Loucy (cell line): ENCODE measurements around the gene ZNRF2.
"Not testable (repeated sequence)": the region's sequence is repeated elsewhere in the genome, so short reads cannot be mapped to it uniquely, and the experiment has no call there.

ENCODE experiments used
- H2AFZ ChIP-seq: fragments of 200-600 bp; sonication (generic); 2 replicates; pipeline ENCODE4 v1.6.0; 2016; ENCODE audit warnings: antibody characterized with exemption, mild to moderate bottlenecking, low read length, moderate library complexity
- H3F3A ChIP-seq: fragments of 200-600 bp; 2 replicates; pipeline ENCODE4 v1.6.0; 2016; ENCODE audit warnings: antibody characterized with exemption, low read depth, mild to moderate bottlenecking
- H3K27me3 ChIP-seq: fragments of 200-600 bp; sonication (generic); 2 replicates; pipeline ENCODE4 v1.6.1; 2014; ENCODE audit warnings: low read length, mild to moderate bottlenecking; ENCODE audit not compliant: insufficient read depth, poor library complexity, severe bottlenecking
- H3K36me3 ChIP-seq: fragments of 200-600 bp; sonication (generic); 2 replicates; pipeline ENCODE4 v1.6.1; 2016; ENCODE audit warnings: low read length; ENCODE audit not compliant: insufficient read depth
- H3K4me1 ChIP-seq: fragments of 200-600 bp; sonication (generic); 2 replicates; pipeline ENCODE4 v1.5.1; 2014; ENCODE audit warnings: low read length, mild to moderate bottlenecking; ENCODE audit not compliant: insufficient read depth, poor library complexity, severe bottlenecking
- H3K4me2 ChIP-seq: fragments of 200-600 bp; sonication (generic); 2 replicates; pipeline ENCODE4 v1.6.0; 2014; ENCODE audit warnings: antibody characterized with exemption, low read length, low read depth, mild to moderate bottlenecking; ENCODE audit not compliant: poor library complexity, severe bottlenecking
- H3K4me3 ChIP-seq: fragments of 200-600 bp; sonication (generic); 2 replicates; pipeline ENCODE4 v1.5.1; 2014; ENCODE audit warnings: low read length, mild to moderate bottlenecking, mixed read lengths; ENCODE audit not compliant: poor library complexity, severe bottlenecking
- H3K79me2 ChIP-seq: fragments of 200-600 bp; sonication (generic); 2 replicates; pipeline ENCODE4 v1.6.1; 2014; ENCODE audit warnings: low read length; ENCODE audit not compliant: insufficient read depth
- H3K9ac ChIP-seq: fragments of 200-600 bp; sonication (generic); 2 replicates; pipeline ENCODE4 v1.6.0; 2014; ENCODE audit warnings: mild to moderate bottlenecking, low read depth, low read length, moderate library complexity; ENCODE audit not compliant: poor library complexity, severe bottlenecking
- H3K9me2 ChIP-seq: fragments of 200-600 bp; sonication (generic); replicated peaks from 2 replicates; pipeline ENCODE4 v1.6.1; 2016; ENCODE audit warnings: low read depth, low read length, mixed read lengths
- H3K9me3 ChIP-seq: fragments of 200-600 bp; sonication (generic); 2 replicates; pipeline ENCODE4 v1.6.1; 2014; ENCODE audit warnings: mild to moderate bottlenecking, antibody characterized with exemption, low read length, low read depth; ENCODE audit not compliant: insufficient read depth
- H4K20me1 ChIP-seq: fragments of 200-600 bp; sonication (generic); 2 replicates; pipeline ENCODE4 v1.6.0; 2014; ENCODE audit warnings: antibody characterized with exemption, low read length, mild to moderate bottlenecking; ENCODE audit not compliant: insufficient read depth, poor library complexity, severe bottlenecking
- CTCF ChIP-seq: fragments of 200-600 bp; sonication (generic); conservative IDR thresholded peaks from 2 replicates; pipeline ENCODE4 v1.5.1; 2014; ENCODE audit warnings: mild to moderate bottlenecking, antibody characterized with exemption, low read length
- EZH2phosphoT487 ChIP-seq: fragments of 200-600 bp; IDR thresholded peaks from 2 replicates; pipeline ENCODE4 v1.6.1; 2018; ENCODE audit warnings: antibody characterized with exemption, mild to moderate bottlenecking, moderate library complexity, borderline replicate concordance

The ZNRF2 gene

GRCh38 chr7:30296304-30296703, 11.9 kb downstream of the ZNRF2 start:
- not testable (repeated sequence) for H3K4me3 ChIP-seq, H3F3A ChIP-seq, H3K9me3 ChIP-seq, H3K9me2 ChIP-seq, H3K9ac ChIP-seq, H3K4me1 ChIP-seq, H2AFZ ChIP-seq, H3K36me3 ChIP-seq, H3K27me3 ChIP-seq
- Histone ChIP-seq H4K20me1 (peaks cover 54% of the 10 kb centered on the region), H3K4me2 (peak overlapping the region; percentile 37), H3K79me2 (peaks cover 99% of the 10 kb centered on the region)

GRCh38 chr7:30297499-30297898, 13.1 kb downstream of the ZNRF2 start:
- H4K20me1 ChIP-seq, result peaks cover 64% of the 10 kb centered on the region
- H3K4me2 ChIP-seq, H3K9ac ChIP-seq, H3F3A ChIP-seq, H2AFZ ChIP-seq, H3K4me3 ChIP-seq, H3K9me2 ChIP-seq, H3K27me3 ChIP-seq, H3K36me3 ChIP-seq, H3K4me1 ChIP-seq, H3K9me3 ChIP-seq: not testable (repeated sequence)
- peaks cover 99% of the 10 kb centered on the region for H3K79me2 ChIP-seq

GRCh38 chr7:30298409-30298808, 14.0 kb downstream of the ZNRF2 start:
- not testable (repeated sequence) for H3K9me3 ChIP-seq, H3K27me3 ChIP-seq, H2AFZ ChIP-seq, H3K4me3 ChIP-seq, H3K9me2 ChIP-seq, H3K4me2 ChIP-seq, H3K9ac ChIP-seq, H3F3A ChIP-seq, H3K36me3 ChIP-seq, H3K4me1 ChIP-seq
- Histone ChIP-seq H3K79me2 (peaks cover 99% of the 10 kb centered on the region), H4K20me1 (peaks cover 62% of the 10 kb centered on the region)

GRCh38 chr7:30301751-30302150, 17.4 kb downstream of the ZNRF2 start:
- no peak for TF ChIP-seq EZH2phosphoT487
- no peak for TF ChIP-seq CTCF
- Histone ChIP-seq H3F3A (no peaks in the 10 kb centered on the region), H3K4me2 (no peak overlapping the region), H3K4me3 (no peak overlapping the region), H3K27me3 (no peaks in the 10 kb centered on the region), H4K20me1 (peaks cover 60% of the 10 kb centered on the region), H3K36me3 (no peaks in the 10 kb centered on the region), H3K4me1 (peaks cover 6% of the 10 kb centered on the region), H3K79me2 (peaks cover 99% of the 10 kb centered on the region), H2AFZ (no peak overlapping the region), H3K9ac (no peak overlapping the region), H3K9me3 (no peaks in the 10 kb centered on the region), H3K9me2 (no peaks in the 10 kb centered on the region)
